NCI-H2171 (cell line): Measurements from ENCODE around the gene CAND2.
"Not testable (repeated sequence)": the region's sequence is repeated elsewhere in the genome, so short reads cannot be mapped to it uniquely, and the experiment has no call there.

Source experiments
- DNase-seq: peaks from one replicate; lab custom pipeline; 2025; lab: John Stamatoyannopoulos, UW

CAND2 gene

DNA sequence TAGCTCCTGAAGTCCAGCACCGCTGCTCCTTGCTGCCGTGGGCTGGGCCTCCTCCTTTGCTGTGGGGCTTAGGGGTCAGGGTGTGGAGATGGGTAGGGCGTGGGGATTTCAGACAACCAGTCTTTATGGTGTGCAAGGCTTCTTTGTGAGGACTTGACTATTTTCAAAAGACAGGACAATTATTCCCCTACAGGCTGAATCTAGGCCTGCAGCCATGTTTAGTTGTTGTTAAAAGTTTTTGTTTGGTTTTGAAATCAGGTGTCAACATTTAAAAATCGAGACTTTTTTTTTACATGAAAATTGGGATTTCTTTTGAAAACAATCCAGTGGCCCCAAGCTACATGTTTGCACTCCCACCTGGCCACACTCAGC lies 34.3 kb downstream of the CAND2 start:
- DNase-seq: no peak

DNA sequence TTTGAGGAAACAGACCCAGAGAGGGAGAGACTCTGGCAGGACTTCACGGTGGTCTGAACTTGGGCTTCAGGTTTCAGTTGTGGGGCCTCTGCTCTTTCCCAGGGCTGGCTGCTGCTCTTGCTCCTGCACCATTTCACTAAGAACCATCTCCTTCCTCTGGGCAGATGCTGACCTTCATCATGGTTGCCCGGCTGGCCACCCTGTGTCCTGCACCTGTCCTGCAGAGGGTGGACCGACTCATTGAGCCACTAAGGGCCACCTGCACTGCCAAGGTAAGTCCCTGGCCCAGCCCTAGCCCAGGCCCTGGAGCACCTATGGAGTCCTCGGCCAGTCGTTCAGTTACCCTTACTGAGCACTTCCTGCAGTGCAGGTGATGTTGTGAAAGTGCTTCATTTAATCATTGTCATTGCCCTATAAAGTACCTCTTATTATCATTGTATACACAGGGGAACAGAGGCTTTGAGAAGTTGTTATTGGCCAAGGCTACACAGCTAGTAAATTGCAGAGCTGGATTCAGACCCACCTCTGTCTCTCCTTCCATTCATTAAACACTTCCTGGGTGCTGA lies 34.9 kb downstream of the CAND2 start:
- no peak for DNase-seq

DNA sequence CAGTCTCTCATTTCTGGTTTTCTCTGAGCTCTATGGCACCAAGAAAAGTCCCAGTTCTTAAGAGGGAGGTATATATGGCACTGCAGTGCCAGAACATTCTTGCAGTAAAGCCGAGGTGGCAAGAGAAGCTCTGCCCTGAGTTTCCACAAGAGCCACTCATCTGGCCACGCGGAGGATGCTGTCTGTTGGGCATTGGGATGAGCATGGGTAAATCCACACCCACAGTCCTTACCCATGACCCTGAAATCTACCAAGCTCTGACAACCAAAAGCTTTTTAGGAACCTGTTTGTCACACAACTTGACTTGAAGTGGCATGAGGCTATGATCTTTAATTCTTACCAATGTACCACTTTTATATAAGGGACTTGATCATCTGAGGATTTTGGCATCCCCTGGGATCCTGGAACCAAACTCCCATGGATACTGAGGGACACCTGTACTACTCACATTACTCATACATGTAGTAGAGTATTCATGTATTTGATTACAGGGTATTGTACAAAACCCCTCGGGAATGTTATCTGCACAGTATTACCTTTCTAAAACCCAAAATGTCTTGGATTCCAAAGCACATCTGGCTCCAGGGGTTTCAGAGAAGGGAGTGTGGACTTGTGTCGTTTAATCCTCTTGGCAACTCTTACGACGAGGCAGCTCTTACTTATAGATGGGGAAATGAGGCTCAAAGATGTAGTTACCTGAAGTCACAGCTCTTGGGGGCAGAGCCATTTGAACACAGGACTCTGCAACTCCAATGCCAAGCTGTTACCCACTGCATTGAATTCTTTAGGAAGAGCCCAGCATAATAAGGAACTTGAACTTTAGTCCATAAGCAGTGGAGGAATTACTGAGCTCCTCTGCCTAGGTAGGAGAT lies 36.1 kb downstream of the CAND2 start:
- no peak for DNase-seq

DNA sequence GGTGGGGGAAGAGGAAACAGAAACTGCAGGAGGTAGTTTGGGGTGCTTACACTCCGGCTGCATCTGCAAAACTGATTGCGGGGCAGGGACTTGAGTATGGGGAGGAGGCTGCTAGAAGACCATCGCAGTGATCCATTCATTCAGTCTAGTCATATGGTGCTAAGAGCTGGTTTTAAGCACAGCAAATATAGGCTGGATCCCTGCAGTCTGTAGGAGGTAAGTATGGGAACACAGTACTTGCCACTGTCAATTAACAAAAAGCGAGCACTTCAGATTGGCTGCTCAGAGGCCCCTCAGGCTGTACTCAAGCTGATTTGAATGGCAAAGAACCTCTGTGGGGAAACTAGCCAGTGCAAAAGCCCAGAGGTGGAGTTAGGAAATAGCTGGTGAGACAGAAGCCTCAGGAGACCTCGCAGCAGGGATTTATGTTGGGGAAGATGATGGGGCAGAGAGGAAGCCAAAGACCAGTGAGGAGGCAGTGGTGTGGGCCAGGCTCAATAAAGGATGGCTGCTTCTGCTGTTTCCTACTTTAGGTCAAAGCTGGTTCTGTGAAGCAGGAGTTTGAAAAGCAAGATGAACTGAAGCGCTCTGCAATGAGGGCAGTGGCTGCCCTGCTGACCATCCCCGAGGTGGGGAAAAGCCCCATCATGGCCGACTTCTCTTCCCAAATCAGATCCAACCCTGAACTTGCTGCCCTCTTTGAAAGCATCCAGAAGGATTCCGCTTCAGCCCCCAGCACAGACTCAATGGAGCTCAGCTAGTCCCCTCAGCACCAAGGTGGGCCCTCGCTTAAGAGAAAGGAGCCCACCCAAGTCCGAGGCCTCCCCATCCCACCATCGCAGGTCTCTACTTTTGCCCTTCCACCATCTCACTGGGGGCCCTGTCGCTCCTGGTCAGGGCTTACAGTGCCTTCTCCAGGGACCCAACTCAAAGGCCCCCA lies 37.0 kb downstream of the CAND2 start:
- DNase-seq: no peak

DNA sequence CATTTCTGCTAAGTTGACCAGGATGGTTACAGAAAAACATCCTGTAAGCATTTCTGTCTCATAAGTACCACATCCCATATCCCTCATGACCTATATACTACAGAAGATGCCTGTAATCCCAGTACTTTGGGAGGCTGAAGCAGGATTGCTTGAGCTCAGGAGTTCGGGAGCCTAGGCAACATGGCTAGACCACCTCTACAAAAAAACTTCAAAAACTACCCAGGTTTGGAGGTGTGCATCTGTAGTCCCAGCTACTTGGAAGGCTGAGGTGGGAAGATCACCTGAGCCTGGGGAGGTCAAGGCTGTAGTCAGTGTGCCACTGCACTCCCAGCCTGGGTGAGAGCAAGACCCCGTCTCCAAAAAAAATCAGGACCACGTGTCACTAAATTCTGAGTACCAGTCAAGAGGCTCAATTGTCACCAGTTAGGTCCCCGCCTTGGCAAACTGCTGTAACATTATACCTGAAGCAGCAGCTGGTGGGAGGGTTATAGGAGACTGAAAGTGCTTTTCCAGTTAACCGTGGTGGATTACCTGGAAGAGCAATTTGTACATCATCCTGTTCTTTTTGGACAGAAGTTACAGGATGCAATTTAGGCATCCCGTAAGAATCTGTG lies 38.7 kb downstream of the CAND2 start:
- no peak for DNase-seq

DNA sequence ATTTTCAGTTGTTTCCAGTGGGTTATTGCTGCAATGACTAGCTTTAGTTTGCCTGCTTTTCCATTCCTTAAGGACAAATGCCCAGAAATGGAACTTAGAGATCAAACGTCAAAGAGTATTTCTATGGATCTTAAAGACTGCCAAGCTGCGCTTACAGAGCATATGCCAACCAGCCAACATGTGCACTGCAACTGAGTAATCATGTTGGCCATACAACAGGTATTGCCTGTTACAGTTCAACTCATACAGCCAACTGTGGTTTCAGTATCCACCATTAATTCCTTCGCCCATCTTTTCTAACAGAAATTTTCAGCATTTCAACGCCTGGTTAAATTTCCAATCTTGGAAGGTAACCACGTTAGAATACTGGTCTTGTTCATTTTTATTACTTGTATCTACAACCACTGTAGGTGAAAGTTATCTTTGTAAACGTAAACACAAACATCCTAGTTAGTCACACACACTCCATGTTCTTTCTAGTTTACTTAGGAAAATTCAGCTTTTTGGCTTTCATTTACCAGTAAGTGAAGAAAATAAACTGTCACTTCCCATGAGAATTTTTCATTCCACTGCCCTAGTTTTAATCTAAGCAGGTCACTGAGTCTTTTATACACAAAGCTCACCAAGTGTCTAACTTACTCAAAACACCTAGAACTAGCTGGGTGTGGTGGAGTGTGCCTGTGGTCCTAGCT lies 41.0 kb downstream of the CAND2 start:
- DNase-seq: no peak

DNA sequence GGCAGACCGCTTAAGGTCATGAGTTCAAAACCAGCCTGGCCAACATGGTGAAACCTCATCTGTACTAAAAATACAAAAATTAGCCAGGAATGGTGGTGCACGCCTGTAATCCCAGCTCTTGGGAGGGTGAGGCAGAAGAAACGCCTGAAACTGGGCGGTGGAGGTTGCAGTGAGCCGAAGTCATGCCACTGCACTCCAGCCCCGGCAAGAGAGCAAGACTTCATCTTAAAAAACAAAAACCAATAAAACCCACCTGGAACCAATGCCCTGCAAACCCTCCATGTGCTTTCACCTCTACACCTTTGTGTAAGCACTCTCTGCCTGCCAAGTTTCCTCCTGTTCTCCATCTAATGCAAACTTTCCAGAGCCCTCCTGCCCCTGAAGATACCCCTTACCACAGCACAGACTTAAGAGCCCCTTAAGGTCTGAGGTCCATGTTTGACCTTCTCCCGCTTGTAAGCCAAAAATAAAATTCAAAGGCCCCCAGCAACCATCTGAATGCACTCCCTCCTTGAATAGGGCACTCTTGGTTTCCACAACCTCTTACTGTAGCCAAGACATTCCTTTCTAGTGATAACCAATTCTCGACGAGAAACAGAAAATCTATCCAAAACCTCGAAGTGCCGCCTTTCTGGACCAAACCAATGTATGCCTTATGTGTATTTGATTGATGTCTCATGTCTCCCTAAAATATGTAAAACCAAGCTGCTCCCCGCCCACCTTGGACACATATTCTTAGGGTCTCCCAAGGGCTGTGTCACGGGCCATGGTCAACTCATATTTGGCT lies 41.9 kb downstream of the CAND2 start:
- no peak for DNase-seq

DNA sequence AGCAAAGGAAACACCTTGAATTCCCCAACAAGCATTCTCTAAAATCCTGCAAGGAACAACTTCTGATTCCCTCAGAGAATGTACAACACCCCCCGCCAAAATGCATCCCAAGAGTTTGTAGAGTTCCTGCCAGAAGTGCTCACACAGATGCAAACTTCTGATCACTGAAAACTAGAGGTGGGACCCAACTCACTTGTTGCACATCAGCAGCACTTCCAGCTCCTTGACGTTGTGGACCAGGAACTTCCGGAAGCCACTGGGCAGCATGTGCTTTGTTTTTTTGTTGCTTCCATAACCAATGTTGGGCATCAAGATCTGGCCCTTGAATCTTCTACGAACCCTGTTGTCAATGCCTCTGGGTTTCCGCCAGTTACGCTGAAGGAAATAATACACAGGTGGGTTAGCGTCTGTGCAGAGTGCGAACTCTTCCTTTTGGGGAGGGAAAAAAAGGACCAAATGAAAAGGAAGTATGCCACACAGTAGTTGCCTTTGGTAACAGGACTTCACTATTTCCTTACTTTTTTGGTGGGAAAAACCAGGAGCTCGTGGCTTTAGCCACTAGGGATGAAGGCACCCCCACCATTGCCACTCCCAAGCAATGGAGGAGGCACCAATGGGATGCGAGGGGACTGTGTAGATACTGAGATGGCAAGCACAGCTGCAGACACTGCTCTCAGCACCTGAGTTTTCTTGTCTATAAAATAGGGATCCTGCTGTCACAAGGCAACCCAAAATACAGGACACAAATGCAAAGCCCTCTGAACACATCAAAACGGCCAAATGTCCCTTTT lies 42.9 kb downstream of the CAND2 start:
- DNase-seq: no peak

DNA sequence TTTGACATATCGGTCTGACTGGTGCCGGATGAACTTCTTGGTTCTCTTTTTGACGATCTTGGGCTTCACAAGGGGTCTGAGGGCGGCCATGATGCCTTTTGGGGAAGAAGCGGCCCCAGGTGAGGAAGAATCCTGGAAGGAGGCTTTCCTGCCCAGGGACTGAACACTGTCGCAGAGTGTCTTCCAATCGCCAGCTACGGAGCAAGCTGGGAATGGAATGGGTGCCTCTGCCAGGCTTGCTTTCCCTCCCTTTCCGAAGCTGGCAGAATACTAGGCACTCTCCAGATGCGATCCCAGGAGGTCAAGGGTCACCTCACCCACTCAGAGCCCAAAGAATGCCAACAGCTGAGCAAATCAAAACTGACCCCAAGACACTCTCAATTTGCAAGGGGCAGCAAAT lies 43.7 kb downstream of the CAND2 start:
- not testable (repeated sequence) for DNase-seq

DNA sequence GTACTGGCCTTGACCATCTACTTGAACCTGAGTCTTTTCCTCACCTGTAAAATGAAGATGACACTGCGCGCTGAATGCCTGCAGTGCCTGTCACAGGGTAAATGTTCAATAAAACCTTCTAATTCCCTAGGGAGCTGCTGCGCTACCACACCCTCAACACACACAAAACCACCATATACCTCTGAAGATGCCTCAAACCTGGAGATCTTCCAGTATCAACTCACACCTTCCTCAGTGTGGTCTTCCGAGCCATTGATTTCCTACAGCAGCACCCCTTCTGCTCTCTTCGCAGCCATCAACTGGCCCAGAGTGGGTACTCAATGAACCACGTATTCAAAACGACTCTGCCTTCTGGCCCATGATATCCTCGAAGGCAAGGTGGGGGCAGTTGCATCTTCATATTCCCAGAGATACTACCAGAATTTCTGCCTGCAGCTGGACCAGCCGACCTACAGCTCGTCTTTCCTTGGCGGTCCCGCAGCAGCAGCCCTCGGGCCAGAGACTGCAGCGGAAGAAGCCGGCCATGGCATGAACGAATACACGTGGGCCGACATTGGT lies 44.2 kb downstream of the CAND2 start:
- no peak for DNase-seq

DNA sequence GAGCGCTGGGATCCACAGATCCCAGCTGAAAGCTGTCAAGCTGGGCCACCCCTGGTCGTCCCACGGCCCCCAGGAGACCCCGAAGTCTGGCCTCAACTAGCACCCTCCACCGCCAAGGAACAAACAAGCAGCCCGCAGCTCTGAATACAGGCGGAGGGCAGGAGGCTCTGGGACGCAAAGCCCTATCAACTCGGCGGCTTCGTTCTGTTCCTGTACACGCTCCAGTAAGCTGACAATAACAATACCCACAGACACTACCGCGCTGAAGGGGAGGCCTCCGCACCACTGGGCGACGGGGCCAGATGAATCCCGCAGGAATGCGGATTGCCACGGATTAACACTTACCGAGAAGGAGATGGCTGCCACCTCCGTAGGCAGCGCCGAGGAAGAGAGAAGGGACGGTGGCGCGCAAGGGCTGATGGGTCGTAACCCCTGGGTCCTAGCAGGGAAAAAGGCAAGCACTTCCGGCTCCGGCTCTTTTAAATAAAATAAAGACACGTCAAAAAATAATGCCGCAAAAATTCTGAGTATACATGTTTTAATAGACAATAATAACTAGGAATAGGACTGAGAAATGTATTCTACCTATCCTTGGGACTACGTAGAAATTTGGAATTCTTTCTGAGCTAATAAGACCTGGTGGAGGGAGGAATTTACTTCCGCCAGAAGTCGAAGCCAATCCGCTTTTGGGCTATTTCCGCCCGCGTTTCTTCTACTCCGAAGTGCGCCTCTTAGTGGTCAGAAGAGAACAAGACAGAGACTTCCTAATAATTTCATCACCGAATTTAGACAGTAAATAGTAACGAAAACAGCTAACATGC lies 44.9 kb downstream of the CAND2 start, which contains the start of gene RPL32:
Gene RPL32, minus strand, starts transcription at position 417 of the 821 bp plus-strand sequence. CDS start 1,328 bp downstream, outside the sequence.
- peak; percentile 71 for DNase-seq

DNA sequence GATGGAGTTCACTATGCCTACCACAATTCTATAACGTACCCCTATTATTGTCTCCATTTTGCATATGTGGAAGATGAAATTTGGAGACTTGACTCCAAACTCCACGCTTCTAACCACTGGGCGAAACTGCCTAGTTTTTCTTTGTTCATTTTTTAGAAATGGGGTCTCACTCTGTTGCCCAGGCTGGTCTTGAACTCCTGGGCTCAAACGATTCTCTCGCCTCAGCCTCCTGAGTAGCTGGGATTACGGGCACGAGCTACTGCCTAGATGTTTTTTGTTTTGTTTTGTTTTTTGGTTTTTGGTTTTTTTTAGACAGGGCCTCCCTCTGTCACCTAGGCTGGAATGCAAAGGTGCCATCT lies 45.5 kb downstream of the CAND2 start:
- DNase-seq: no peak

DNA sequence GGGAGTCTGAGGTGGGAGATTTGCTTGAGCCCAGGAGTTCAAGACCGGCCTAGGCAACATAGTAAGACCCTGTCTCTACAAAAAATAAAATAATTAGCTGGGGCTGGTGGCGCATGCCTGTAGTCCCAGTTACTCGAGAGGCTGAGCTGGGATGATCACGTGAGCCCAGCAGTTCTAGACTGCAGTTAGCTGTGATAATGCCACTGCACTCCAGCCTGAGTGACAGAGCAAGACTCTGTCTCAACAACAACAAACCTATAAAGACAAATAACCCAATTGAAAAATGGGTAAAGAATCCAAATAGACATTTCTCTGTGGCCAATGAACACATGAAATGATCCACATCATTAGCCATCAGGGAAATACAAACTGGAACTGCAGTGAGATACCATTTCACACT lies 46.0 kb downstream of the CAND2 start:
- no peak for DNase-seq

DNA sequence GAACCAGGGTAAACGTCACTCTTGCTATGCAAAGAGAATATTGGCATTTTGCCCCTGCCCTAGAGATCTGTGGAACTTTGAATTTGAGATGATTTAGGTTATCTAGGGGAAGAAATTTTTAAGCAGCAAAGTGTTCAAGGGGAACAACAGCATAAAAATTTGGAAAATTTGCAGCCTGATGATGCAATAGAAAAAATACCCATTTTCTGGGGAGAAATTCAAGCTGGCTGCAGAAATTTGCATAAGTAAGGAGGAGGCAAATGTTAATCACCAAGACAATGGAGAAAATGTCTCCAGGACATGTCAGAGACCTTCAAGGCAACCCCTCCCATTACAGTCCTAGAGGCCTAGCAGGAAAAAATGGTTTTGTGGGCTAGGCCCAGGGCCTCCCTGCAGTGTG lies 49.3 kb downstream of the CAND2 start:
- DNase-seq: no peak

DNA sequence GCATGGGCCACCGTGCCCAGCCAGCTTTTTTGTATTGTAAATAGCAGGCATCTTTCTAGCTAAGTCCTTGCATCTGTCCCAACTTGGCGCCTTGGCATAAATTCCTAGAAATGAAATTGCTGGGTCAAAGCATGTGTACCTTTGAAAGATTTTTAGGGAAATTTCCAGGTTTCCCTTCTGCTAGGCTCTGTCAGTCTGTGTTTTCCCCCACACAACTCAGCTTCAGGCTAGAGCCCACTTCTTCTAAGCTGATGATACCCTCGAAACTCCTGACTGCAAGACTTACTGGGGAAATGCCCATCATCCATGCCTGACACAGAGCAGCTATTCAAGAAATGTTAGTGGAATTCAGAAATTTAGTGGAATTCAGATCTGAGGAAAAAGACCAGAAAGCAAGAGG lies 55.7 kb downstream of the CAND2 start:
- no peak for DNase-seq

DNA sequence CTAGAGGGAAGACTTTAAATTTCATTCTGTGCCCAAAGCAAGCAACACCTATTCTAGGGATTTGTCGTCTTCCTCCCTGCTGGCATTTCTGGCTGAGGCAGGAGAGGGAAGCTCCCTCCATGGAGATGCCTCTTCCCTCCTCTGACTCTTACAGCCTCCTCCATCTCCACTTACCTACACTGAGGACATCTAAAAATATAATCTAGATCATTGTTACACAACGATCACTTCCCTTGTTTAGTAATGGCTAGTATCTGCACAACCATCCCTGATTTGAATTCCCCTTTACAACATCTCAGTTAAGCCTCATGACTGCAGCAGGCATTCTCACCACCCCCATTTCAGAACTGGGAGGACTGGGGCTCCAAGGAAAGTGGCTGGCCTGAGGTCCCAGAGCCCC lies 57.4 kb downstream of the CAND2 start:
- not testable (repeated sequence) for DNase-seq

DNA sequence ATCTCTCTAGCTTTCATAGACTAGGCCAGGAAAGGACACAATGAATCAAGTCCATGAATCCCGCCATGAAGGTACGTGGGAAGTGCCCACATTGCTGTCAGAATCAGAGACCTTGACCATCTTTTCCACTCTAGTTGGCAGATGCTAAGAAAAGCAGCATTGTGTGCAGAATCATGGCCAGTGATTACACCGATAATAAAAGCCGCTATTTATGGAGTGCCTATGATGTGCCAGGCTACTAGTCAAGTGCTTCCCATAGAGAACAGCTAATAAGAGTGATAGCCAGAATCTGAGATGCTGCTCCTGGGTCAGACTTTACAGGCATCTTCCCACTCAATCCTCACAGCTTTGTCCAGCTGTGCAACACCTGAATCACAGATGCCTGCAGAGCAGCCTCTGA lies 58.1 kb downstream of the CAND2 start:
- DNase-seq: no peak

DNA sequence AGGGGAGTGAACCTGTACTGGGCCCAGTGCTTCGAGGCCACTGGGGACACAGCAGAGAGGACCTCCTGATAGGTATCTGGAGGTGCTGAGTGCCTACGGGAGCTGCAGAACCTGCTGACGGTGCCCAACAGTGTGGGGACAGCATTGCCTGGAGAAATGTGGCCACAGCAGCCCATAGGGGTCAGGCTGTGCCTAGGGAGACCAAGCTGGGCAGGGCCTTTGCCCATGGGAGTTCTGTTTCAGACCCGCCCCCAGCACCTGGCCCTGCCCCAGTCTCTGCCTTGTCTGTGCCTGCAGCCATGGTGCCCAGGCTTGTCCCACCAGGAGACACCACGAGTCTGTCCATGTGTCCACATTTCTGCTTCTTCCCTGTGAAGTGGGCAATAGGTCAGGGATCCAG lies 60.1 kb downstream of the CAND2 start:
- no peak for DNase-seq

DNA sequence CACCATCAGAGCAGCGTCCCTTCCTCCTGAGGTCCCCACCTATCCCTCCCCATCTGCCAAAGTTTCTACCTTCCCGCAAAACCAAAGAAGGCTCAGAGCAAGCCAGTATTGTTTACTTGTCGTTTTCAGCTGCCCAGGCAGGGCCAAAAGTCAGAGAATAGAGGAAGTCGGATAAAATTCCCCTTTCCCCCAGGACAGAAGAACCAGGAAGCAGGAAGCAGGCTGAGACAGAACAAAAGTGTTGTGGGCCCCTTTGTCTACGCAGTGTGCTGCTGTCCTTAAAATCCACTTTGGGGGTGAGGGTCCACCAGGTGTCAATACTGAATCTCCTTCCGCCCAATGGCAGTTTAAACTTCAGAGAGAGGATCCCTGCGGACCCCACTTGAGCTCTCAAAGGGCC lies 63.4 kb downstream of the CAND2 start:
- DNase-seq: no peak
